IPS-NIHi7 (cell line): ENCODE data around the gene GALNT1.
"Not testable (repeated sequence)": the region's sequence is repeated elsewhere in the genome, so short reads cannot be mapped to it uniquely, and the experiment has no call there.

Experiments used
- DNase-seq: peaks from one replicate; pipeline ENCODE4 v3.0.0; 2012; ENCODE audit warnings: mixed read lengths; ENCODE audit errors: extremely low spot score

The GALNT1 gene

GRCh38 chr18:35581546-35581897 is at the start of gene GALNT1:
Gene GALNT1, plus strand, starts transcription at chr18:35581740. Its CDS starts 72,923 bp downstream, at chr18:35654663.
- peak; percentile 57 for DNase-seq

- DNase-seq = no peak
These were observed 47.6 kb upstream of the GALNT1 start for GRCh38 chr18:35533916-35534405.

GRCh38 chr18:35535297-35535696 is 46.2 kb upstream of the GALNT1 start:
- no peak for DNase-seq

GRCh38 chr18:35542356-35542755 is 39.2 kb upstream of the GALNT1 start:
- DNase-seq = no peak

GRCh38 chr18:35547008-35547605 is 34.4 kb upstream of the GALNT1 start:
- DNase-seq = no peak

- no peak for DNase-seq
These were observed 32.0 kb upstream of the GALNT1 start for GRCh38 chr18:35549564-35549963.

GRCh38 chr18:35553300-35553699 is 28.2 kb upstream of the GALNT1 start:
- no peak for DNase-seq

GRCh38 chr18:35555538-35555937 is 26.0 kb upstream of the GALNT1 start:
- not testable (repeated sequence) for DNase-seq

GRCh38 chr18:35559867-35560266 is 21.7 kb upstream of the GALNT1 start:
- no peak for DNase-seq

GRCh38 chr18:35564795-35565453 is 16.6 kb upstream of the GALNT1 start:
- DNase-seq = no peak

- DNase-seq = no peak
These were observed 15.5 kb upstream of the GALNT1 start for GRCh38 chr18:35566019-35566418.

- no peak for DNase-seq
These were observed 11.4 kb upstream of the GALNT1 start for GRCh38 chr18:35570182-35570581.

- no peak for DNase-seq
These were observed 10.4 kb upstream of the GALNT1 start for GRCh38 chr18:35571138-35571537.

GRCh38 chr18:35572644-35573043 is 8.9 kb upstream of the GALNT1 start:
- no peak for DNase-seq

GRCh38 chr18:35573531-35573930 is 8.0 kb upstream of the GALNT1 start:
- no peak for DNase-seq

GRCh38 chr18:35576240-35576845 is 5.2 kb upstream of the GALNT1 start:
- DNase-seq = not testable (repeated sequence)

- no peak for DNase-seq
These were observed 4.3 kb upstream of the GALNT1 start for GRCh38 chr18:35577045-35577848.

- no peak for DNase-seq
These were observed 3.1 kb upstream of the GALNT1 start for GRCh38 chr18:35578481-35578880.

GRCh38 chr18:35578936-35579335 is 2.6 kb upstream of the GALNT1 start:
- DNase-seq = no peak

- DNase-seq = peak; percentile 70
These were observed 620 bp upstream of the GALNT1 start for GRCh38 chr18:35580701-35581539.

- DNase-seq = peak; percentile 39
These were observed 530 bp downstream of the GALNT1 start for GRCh38 chr18:35581898-35582641.
